Activated CD4-positive, alpha-beta memory T cell treated with anti-CD3 and anti-CD28 coated beads, Interleukin-2, amount 10 ng/mL, durations not matched to agents 7 days and 5 days (primary cell): Measurements from ENCODE around the gene CCDC88B. TPM values are rescaled to one million over a fixed set of nuclear protein-coding genes. Genes with fewer than 3 reads are reported as not detected.

ENCODE experiments used
- CTCF ChIA-PET: fragments of 350-600 bp; sonication (Branson Sonifier 250); formaldehyde crosslinking; loops from one replicate; lab custom pipeline; 2021; ENCODE audit warnings: antibody characterized with exemption, inconsistent platforms; lab: Charles Lee
- POLR2A ChIA-PET: fragments of 350-600 bp; sonication (Branson Sonifier 250); formaldehyde crosslinking; loops from one replicate; lab custom pipeline; 2021; ENCODE audit warnings: antibody characterized with exemption; lab: Charles Lee
- DNase-seq: peaks from one replicate; pipeline ENCODE4 v3.0.0-alpha.2; 2020
- H3K27ac Mint-ChIP-seq: one replicate; pipeline ENCODE4 v1.8.0; 2021; ENCODE audit warnings: mild to moderate bottlenecking, mixed read lengths
- H3K27me3 Mint-ChIP-seq: one replicate; pipeline ENCODE4 v1.8.0; 2021; ENCODE audit warnings: mixed read lengths
- H3K36me3 Mint-ChIP-seq: one replicate; pipeline ENCODE4 v1.8.0; 2021; ENCODE audit warnings: low read depth, mixed read lengths
- H3K4me1 Mint-ChIP-seq: one replicate; pipeline ENCODE4 v1.8.0; 2021; ENCODE audit warnings: mixed read lengths
- H3K4me3 Mint-ChIP-seq: one replicate; pipeline ENCODE4 v1.8.0; 2021; ENCODE audit warnings: mild to moderate bottlenecking, mixed read lengths
- H3K9me3 Mint-ChIP-seq: one replicate; pipeline ENCODE4 v1.8.0; 2021; ENCODE audit warnings: mixed read lengths
- total RNA-seq, 2 experiments: library from RNA; stranded (reverse); gene quantifications; one replicate each; pipeline ENCODE4 v1.2.3, GENCODE V29; 2021

Gene CCDC88B
- total RNA-seq, 2 experiments from 2014 or later = 99.1 to 106 TPM

- peaks cover 60% of the 10 kb centered on the region for H3K36me3 Mint-ChIP-seq
Measured at GRCh38 chr11:64361659-64362058, 21.7 kb downstream of the CCDC88B start.

GRCh38 chr11:64362339-64362738, 22.3 kb downstream of the CCDC88B start:
- POLR2A ChIA-PET = no interaction called here
- H3K27ac Mint-ChIP-seq = no peak overlapping the region

More at GRCh38 chr11:64361659-64362058, 21.7 kb downstream of the CCDC88B start:
- H3K4me3 Mint-ChIP-seq = no peak overlapping the region
- POLR2A ChIA-PET = no interaction called here
- no peaks in the 10 kb centered on the region for H3K27me3 Mint-ChIP-seq
- H3K27ac Mint-ChIP-seq = no peak overlapping the region
- CTCF ChIA-PET = no interaction called here
- peaks cover 39% of the 10 kb centered on the region for H3K4me1 Mint-ChIP-seq
- DNase-seq = no peak
- no peaks in the 10 kb centered on the region for H3K9me3 Mint-ChIP-seq

GRCh38 chr11:64364435-64364834, 24.4 kb downstream of the CCDC88B start:
- Mint-ChIP-seq H3K36me3 (peaks cover 70% of the 10 kb centered on the region), H3K4me1 (peaks cover 26% of the 10 kb centered on the region), H3K27me3 (no peaks in the 10 kb centered on the region), H3K9me3 (no peaks in the 10 kb centered on the region), H3K27ac (no peak overlapping the region), H3K4me3 (no peak overlapping the region)
- CTCF ChIA-PET = no interaction called here
- POLR2A ChIA-PET = interaction anchor here (0.6 kb wide), 1 partner anchor 10 kb away, joined by 3 read pairs; no protein-coding TSS in a partner anchor
- no peak for DNase-seq

More at GRCh38 chr11:64362339-64362738, 22.3 kb downstream of the CCDC88B start:
- no peak for DNase-seq
- Mint-ChIP-seq H3K9me3 (no peaks in the 10 kb centered on the region), H3K4me1 (peaks cover 37% of the 10 kb centered on the region), H3K4me3 (no peak overlapping the region), H3K27me3 (no peaks in the 10 kb centered on the region), H3K36me3 (peaks cover 62% of the 10 kb centered on the region)
- CTCF ChIA-PET = no interaction called here

- H3K27ac Mint-ChIP-seq = no peak overlapping the region
- no peak overlapping the region for H3K4me3 Mint-ChIP-seq
- peaks cover 21% of the 10 kb centered on the region for H3K4me1 Mint-ChIP-seq
- ChIA-PET POLR2A (interaction anchor here (0.6 kb wide), 1 partner anchor 10 kb away, joined by 3 read pairs; no protein-coding TSS in a partner anchor), CTCF (no interaction called here)
- H3K9me3 Mint-ChIP-seq = no peaks in the 10 kb centered on the region
- no peaks in the 10 kb centered on the region for H3K27me3 Mint-ChIP-seq
- H3K36me3 Mint-ChIP-seq = peaks cover 69% of the 10 kb centered on the region
- DNase-seq = no peak
Measured at GRCh38 chr11:64364911-64365310, 24.9 kb downstream of the CCDC88B start.

GRCh38 chr11:64366751-64367150, 26.7 kb downstream of the CCDC88B start:
- Mint-ChIP-seq H3K4me3 (no peak overlapping the region), H3K4me1 (peaks cover 7% of the 10 kb centered on the region), H3K27me3 (no peaks in the 10 kb centered on the region), H3K9me3 (no peaks in the 10 kb centered on the region), H3K36me3 (peaks cover 56% of the 10 kb centered on the region), H3K27ac (no peak overlapping the region)
- ChIA-PET POLR2A (no interaction called here), CTCF (no interaction called here)
- no peak for DNase-seq

- Mint-ChIP-seq H3K27me3 (no peaks in the 10 kb centered on the region), H3K36me3 (peaks cover 49% of the 10 kb centered on the region), H3K9me3 (no peaks in the 10 kb centered on the region), H3K4me1 (peaks cover 3% of the 10 kb centered on the region), H3K4me3 (no peak overlapping the region), H3K27ac (no peak overlapping the region)
- CTCF ChIA-PET = no interaction called here
- POLR2A ChIA-PET = no interaction called here
- DNase-seq = no peak
Measured at GRCh38 chr11:64367931-64368672, 28.1 kb downstream of the CCDC88B start.

GRCh38 chr11:64368673-64369074, 28.7 kb downstream of the CCDC88B start:
- Mint-ChIP-seq H3K36me3 (peaks cover 46% of the 10 kb centered on the region), H3K9me3 (no peaks in the 10 kb centered on the region), H3K27me3 (no peaks in the 10 kb centered on the region), H3K4me1 (peaks cover 3% of the 10 kb centered on the region), H3K4me3 (no peak overlapping the region), H3K27ac (no peak overlapping the region)
- no peak for DNase-seq
- ChIA-PET POLR2A (no interaction called here), CTCF (no interaction called here)

GRCh38 chr11:64369440-64370421, 29.7 kb downstream of the CCDC88B start:
- H3K4me1 Mint-ChIP-seq = no peaks in the 10 kb centered on the region
- POLR2A ChIA-PET = no interaction called here
- CTCF ChIA-PET = no interaction called here

GRCh38 chr11:64371201-64371600, 31.2 kb downstream of the CCDC88B start:
- Mint-ChIP-seq H3K9me3 (no peaks in the 10 kb centered on the region), H3K27me3 (no peaks in the 10 kb centered on the region), H3K4me1 (no peaks in the 10 kb centered on the region), H3K36me3 (peaks cover 26% of the 10 kb centered on the region), H3K4me3 (no peak overlapping the region), H3K27ac (no peak overlapping the region)
- CTCF ChIA-PET = no interaction called here
- no peak for DNase-seq
- POLR2A ChIA-PET = no interaction called here

More at GRCh38 chr11:64369440-64370421, 29.7 kb downstream of the CCDC88B start:
- H3K27me3 Mint-ChIP-seq = no peaks in the 10 kb centered on the region
- peaks cover 41% of the 10 kb centered on the region for H3K36me3 Mint-ChIP-seq
- H3K4me3 Mint-ChIP-seq = no peak overlapping the region
- DNase-seq = no peak
- H3K9me3 Mint-ChIP-seq = no peaks in the 10 kb centered on the region
- H3K27ac Mint-ChIP-seq = no peak overlapping the region

GRCh38 chr11:64372021-64372420, 32.0 kb downstream of the CCDC88B start:
- H3K4me3 Mint-ChIP-seq = no peak overlapping the region
- ChIA-PET CTCF (no interaction called here), POLR2A (interaction anchor here (0.8 kb wide), 1 partner anchor 14 kb away, joined by 5 read pairs; no protein-coding TSS in a partner anchor)
- no peaks in the 10 kb centered on the region for H3K27me3 Mint-ChIP-seq
- no peak for DNase-seq
- H3K4me1 Mint-ChIP-seq = no peaks in the 10 kb centered on the region
- peaks cover 19% of the 10 kb centered on the region for H3K36me3 Mint-ChIP-seq
- H3K27ac Mint-ChIP-seq = no peak overlapping the region
- no peaks in the 10 kb centered on the region for H3K9me3 Mint-ChIP-seq

- ChIA-PET POLR2A (interaction anchor here (0.8 kb wide), 1 partner anchor 13 kb away, joined by 5 read pairs; no protein-coding TSS in a partner anchor), CTCF (interaction anchor here (1.2 kb wide), 1 partner anchor 76 kb away, joined by 6 read pairs; no protein-coding TSS in a partner anchor)
- H3K27ac Mint-ChIP-seq = no peak overlapping the region
Measured at GRCh38 chr11:64372802-64373597, 33.0 kb downstream of the CCDC88B start.

GRCh38 chr11:64373598-64373974, 33.6 kb downstream of the CCDC88B start:
- ChIA-PET CTCF (interaction anchor here (1.2 kb wide), 1 partner anchor 76 kb away, joined by 6 read pairs; no protein-coding TSS in a partner anchor), POLR2A (no interaction called here)

More at GRCh38 chr11:64372802-64373597, 33.0 kb downstream of the CCDC88B start:
- no peak overlapping the region for H3K4me3 Mint-ChIP-seq
- no peaks in the 10 kb centered on the region for H3K4me1 Mint-ChIP-seq
- DNase-seq = no peak
- no peaks in the 10 kb centered on the region for H3K9me3 Mint-ChIP-seq
- H3K36me3 Mint-ChIP-seq = peaks cover 16% of the 10 kb centered on the region
- no peaks in the 10 kb centered on the region for H3K27me3 Mint-ChIP-seq

More at GRCh38 chr11:64373598-64373974, 33.6 kb downstream of the CCDC88B start:
- Mint-ChIP-seq H3K36me3 (peaks cover 15% of the 10 kb centered on the region), H3K27me3 (no peaks in the 10 kb centered on the region), H3K9me3 (no peaks in the 10 kb centered on the region), H3K4me1 (no peaks in the 10 kb centered on the region), H3K4me3 (no peak overlapping the region), H3K27ac (no peak overlapping the region)
- DNase-seq = no peak
